Naive thymus-derived CD8-positive, alpha-beta T cell (primary cell): Measurements from ENCODE around the gene HMGCL. TPM values are rescaled to one million over a fixed set of nuclear protein-coding genes. Genes with fewer than 3 reads are reported as not detected.
"Not testable (repeated sequence)": the region's sequence is repeated elsewhere in the genome, so short reads cannot be mapped to it uniquely, and the experiment has no call there.

Experiments used
- ATAC-seq, 2 donors: fragments of 150-1000 bp; cut with Tn5 transposase in 1 of 2; sonication (Bioruptor Pico), chemical (Tn5 transposase) in 1 of 2; 1 replicate in 1 of 2; 2 replicates in 1 of 2; pipeline ENCODE4 v1.10.0; 2021; ENCODE audit warnings: mild to moderate bottlenecking in 2 of 2, moderate library complexity in 2 of 2
- POLR2A ChIA-PET: fragments of 350-600 bp; sonication (Branson Sonifier 250); formaldehyde crosslinking; loops from one replicate; lab custom pipeline; 2021; ENCODE audit warnings: antibody characterized with exemption; lab: Charles Lee
- DNase-seq, 10 donors: peaks; one replicate each; pipeline versions ENCODE4 v3.0.0 to v3.0.0-alpha.2; 2020 to 2022
- H3K27ac Mint-ChIP-seq, 10 donors: one replicate each; pipeline ENCODE4 v1.8.0; 2020 to 2022; ENCODE audit warnings: mild to moderate bottlenecking in 10 of 10, mixed read lengths in 10 of 10, moderate library complexity in 4 of 10, inconsistent platforms in 1 of 10
- H3K27me3 Mint-ChIP-seq, 5 donors: one replicate each; pipeline ENCODE4 v1.8.0; 2021 to 2022; ENCODE audit warnings: mixed read lengths in 5 of 5
- H3K36me3 Mint-ChIP-seq, 3 donors: one replicate each; pipeline ENCODE4 v1.8.0; 2020 to 2022; ENCODE audit warnings: mixed read lengths in 3 of 3, mild to moderate bottlenecking in 2 of 3, inconsistent platforms in 1 of 3
- H3K4me1 Mint-ChIP-seq, 4 donors: one replicate each; pipeline ENCODE4 v1.8.0; 2021 to 2022; ENCODE audit warnings: mixed read lengths in 4 of 4
- H3K4me3 Mint-ChIP-seq, 10 donors: one replicate each; pipeline ENCODE4 v1.8.0; 2020 to 2022; ENCODE audit warnings: mild to moderate bottlenecking in 10 of 10, mixed read lengths in 10 of 10, moderate library complexity in 6 of 10, inconsistent platforms in 1 of 10
- H3K9me3 Mint-ChIP-seq, 9 donors: one replicate each; pipeline ENCODE4 v1.8.0; 2020 to 2022; ENCODE audit warnings: mixed read lengths in 9 of 9, mild to moderate bottlenecking in 3 of 9, inconsistent platforms in 1 of 9, moderate library complexity in 1 of 9
- polyA plus RNA-seq, 3 donors: library from polyadenylated mRNA; unstranded; fragments of 300-500 nt; fragmentation: Illumina TruSeq; gene quantifications; one replicate each; pipeline ENCODE4 v1.2.3, GENCODE V29; 2021
- total RNA-seq, 8 experiments: library from RNA in 2 of 8; stranded (reverse) in 2 of 8; gene quantifications; one replicate each; pipeline ENCODE4 v1.2.3 and lab custom pipeline; 2021 to 2026

The HMGCL gene
- total RNA-seq (10 to 100 TPM; 32.0 to 37.7 TPM), polyA plus RNA-seq (10 to 100 TPM; 25.9 to 37.9 (median 34.3) TPM), total RNA-seq (lab: John Stamatoyannopoulos, UW) (4.4 to 29.7 (median 13.8) reads per million in 6 experiments)

DNA sequence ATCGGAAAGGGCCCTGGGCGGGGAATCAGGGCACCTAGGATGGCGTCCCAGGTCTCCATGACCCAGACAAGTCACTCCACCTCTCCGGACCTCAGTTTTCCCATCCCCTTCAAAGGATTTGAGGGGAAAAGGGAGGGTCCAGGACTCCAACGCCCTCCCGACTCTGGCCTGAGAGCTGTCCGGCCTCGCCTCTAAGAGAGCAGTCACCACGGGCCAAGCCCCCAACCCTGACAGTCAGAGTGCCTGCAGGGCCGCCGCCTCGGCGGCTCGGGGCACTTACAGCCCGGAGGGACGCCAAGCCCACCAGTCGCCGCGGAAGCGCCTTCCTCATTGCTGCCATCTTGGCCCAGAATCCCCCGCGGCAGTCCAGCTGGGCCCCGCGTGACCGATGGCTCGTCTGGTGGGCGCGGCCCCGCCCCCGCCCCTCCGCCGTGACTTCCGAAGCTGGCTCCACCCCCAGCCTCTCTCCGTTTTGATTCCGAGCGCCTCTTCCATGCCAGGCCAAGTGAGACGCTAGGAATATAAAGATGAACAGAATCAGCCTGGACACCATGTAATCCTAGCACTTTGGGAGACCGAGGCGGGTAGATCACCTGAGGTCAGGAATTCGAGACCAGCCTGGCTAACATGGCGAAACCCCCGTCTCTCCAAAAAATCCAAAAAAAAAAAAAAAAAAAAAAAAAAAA is at the start of gene HMGCL:
Gene HMGCL (minus strand): TSS at position 354 of the 686 bp plus-strand sequence. CDS start 14 bp downstream, at position 340.
- Mint-ChIP-seq H3K27ac (peak within 1 kb of the TSS; percentile 93 to 98 (median 96)), H3K4me1 (peaks cover 19 to 29% (median 25%) of the 10 kb centered on the region in 4 donors), H3K9me3 (no peaks in the 10 kb centered on the region), H3K4me3 (peak within 1 kb of the TSS; percentile 90 to 97 (median 94)), H3K27me3 (no peaks in the 10 kb centered on the region), H3K36me3 (peaks cover 0 to 4% (median 3%) of the 10 kb centered on the region in 3 donors)
- POLR2A ChIA-PET: interaction anchor here (0.6 to 3.7 kb wide), 24 partner anchors 8 to 1605 kb away, joined by 3 to 29 read pairs (median 4); partner anchors contain the start of genes ELOA, FUCA1, GALE and LYPLA2
- ATAC-seq (peak; percentile 97), DNase-seq (peak; percentile 81 to 93 (median 85))

DNA sequence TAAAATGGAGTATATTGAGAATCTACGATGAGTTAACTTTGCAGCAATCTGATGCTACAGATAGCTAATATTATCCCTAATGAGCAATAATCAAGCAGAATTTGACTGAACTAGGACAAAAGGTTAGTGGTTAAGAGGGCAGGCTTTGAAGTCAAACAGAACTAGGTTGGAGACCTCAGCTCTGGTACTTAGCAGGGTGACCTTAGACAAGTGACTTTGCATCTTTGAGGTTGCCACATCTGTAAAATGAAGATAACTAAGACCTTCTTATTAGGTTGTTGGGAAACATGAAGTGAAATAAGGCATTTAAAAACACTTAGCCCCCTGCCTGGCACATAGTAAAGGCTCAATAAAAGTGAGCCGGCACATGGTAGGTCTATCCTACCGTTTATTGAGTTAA is 47.2 kb upstream of the HMGCL start:
- Mint-ChIP-seq H3K27me3 (peaks cover 0 to 1% (median 0%) of the 10 kb centered on the region in 5 donors), H3K36me3 (peaks cover 0 to 5% (median 3%) of the 10 kb centered on the region in 3 donors), H3K4me3 (no peak overlapping the region), H3K9me3 (peaks cover 0 to 7% (median 3%) of the 10 kb centered on the region in 9 donors), H3K4me1 (peaks cover 10 to 18% (median 13%) of the 10 kb centered on the region in 4 donors), H3K27ac (no peak overlapping the region)
- DNase-seq: no peak
- ATAC-seq: no peak
- POLR2A ChIA-PET: interaction anchor here (1.0 kb wide), 1 partner anchor 47 kb away, joined by 3 read pairs; the partner anchor contains the start of gene HMGCL

DNA sequence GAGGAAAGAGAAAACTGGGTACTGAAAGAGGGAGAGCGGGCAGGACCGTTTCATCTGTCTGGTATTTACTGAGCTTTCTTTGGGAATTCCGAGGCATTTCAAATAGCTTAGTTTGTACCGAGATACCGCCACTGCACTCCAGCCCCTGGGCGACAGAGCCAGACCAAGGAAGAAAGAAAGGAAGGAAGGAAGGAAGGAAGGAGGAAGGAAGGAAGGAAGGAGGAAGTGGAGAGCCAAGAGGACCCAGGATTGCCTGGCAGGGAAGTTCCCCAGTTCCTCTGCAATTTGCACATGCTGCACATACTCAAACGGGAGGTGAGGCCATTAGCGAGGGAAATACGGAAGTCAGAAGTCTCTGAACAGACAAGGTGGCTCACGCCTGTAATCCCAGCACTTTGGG is 43.8 kb upstream of the HMGCL start:
- no peak for DNase-seq
- Mint-ChIP-seq H3K4me1 (peaks cover 13 to 40% (median 31%) of the 10 kb centered on the region in 4 donors), H3K27me3 (peaks cover 0 to under 1% (median 0%) of the 10 kb centered on the region in 5 donors), H3K36me3 (peaks cover 0 to 14% (median 3%) of the 10 kb centered on the region in 3 donors), H3K4me3 (peak overlapping the region; percentile 79 to 93 (median 86)), H3K9me3 (no peaks in the 10 kb centered on the region), H3K27ac (peak overlapping the region in 8 of 10 donors; percentile 85 to 97 (median 94))
- POLR2A ChIA-PET: interaction anchor here (0.9 to 1.8 kb wide), 4 partner anchors 44 to 126 kb away, joined by 3 to 10 read pairs (median 4); partner anchors contain the start of genes CNR2, ELOA and HMGCL
- no peak for ATAC-seq

DNA sequence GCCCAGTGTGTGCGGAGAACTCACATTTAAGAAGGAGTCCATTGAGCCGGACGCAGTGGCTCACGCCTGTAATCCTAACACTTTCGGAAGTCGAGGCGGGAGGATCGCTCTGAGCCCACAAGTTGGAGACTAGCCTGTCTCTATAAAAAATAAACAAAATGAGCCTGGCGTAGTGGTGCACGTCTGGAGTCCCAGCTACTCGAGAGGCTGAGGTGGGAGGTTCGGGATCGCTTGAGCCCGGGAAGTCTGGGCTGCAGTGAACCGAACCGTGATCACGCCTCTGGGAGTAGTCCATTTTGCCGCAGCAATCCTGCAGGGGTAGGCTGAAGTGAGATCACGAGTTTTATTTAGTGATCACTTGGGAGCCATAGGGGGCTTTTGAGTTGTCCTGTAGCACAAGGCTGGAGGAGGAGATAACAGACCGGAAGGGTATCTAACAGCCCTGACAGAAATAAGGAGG is 43.4 kb upstream of the HMGCL start:
- DNase-seq: no peak
- ATAC-seq: peak; percentile 14 to 21
- POLR2A ChIA-PET: interaction anchor here (0.6 to 1.8 kb wide), 4 partner anchors 43 to 125 kb away, joined by 3 to 10 read pairs (median 3); partner anchors contain the start of genes CNR2, ELOA and HMGCL

DNA sequence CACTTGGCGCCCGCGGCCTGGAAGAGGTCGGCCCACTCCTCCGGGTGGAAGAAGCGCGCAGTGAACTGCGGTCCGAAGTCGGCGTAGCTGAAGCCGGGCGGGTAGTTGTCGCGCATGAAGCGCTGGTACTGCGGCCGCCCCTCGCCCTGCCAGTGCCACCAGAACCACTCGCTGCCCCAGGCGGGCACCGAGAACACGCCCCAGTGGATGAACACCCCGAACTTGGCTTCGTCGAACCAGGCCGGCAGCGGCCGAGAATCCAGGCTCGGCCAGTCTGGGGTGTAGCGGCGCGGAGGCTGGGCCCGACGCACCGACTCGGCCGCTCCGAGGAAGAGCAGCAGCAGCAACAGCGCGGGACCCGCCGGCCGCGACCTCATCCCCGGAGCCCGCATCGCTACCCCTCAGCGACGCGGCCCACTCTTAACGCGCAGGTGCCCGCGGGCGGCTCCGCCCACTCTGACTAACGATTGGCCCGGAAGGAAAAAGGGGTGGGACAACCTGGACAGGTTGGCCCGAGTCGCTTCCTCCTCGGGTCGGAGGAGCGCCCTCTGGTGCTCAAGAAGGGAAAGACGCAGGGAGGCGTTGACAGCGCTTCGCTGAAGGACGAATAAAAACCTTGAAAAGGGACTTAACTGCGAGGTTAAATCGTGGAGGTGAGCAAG is 42.8 kb upstream of the HMGCL start, which contains the start of gene FUCA1:
Gene FUCA1 (minus strand): TSS at position 396 of the 662 bp plus-strand sequence. CDS start 4 bp downstream, at position 392.
- POLR2A ChIA-PET: interaction anchor here (0.6 to 1.8 kb wide), 5 partner anchors 43 to 90 kb away, joined by 3 to 10 read pairs (median 3); partner anchors contain the start of genes CNR2, HMGCL and PITHD1
- H3K27me3 Mint-ChIP-seq: no peaks in the 10 kb centered on the region

More for the DNA sequence above, 43.4 kb upstream of the HMGCL start:
- H3K4me3 Mint-ChIP-seq: peak overlapping the region; percentile 79 to 93 (median 86)
- peak overlapping the region; percentile 85 to 97 (median 92) for H3K27ac Mint-ChIP-seq
- peaks cover 0 to 16% (median 3%) of the 10 kb centered on the region in 3 donors for H3K36me3 Mint-ChIP-seq
- no peaks in the 10 kb centered on the region for H3K27me3 Mint-ChIP-seq
- H3K9me3 Mint-ChIP-seq: no peaks in the 10 kb centered on the region
- peaks cover 13 to 40% (median 31%) of the 10 kb centered on the region in 4 donors for H3K4me1 Mint-ChIP-seq

DNA sequence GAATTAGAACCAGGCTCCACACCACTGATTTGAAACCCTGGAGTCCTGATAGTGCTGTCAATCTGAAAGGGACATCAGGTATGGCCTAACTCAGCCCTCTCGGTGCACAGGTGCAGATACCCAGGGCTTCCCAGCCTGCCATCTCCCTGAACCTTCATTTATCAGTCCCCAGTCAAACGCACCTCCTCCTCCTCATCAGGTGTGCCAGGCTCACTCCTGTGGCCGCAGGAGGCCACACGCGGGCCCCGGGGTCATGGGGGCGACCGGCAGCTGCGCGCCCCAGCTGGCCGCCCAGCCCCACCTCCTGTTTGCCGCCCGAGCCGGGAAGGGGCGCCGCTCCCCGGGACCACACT is 42.3 kb upstream of the HMGCL start:
- Mint-ChIP-seq H3K9me3 (no peaks in the 10 kb centered on the region), H3K27ac (peak overlapping the region in 9 of 10 donors; percentile 13 to 97 (median 88)), H3K36me3 (peaks cover 0 to 26% (median 7%) of the 10 kb centered on the region in 3 donors), H3K4me3 (peak overlapping the region; percentile 79 to 93 (median 86)), H3K4me1 (peaks cover 13 to 40% (median 31%) of the 10 kb centered on the region in 4 donors), H3K27me3 (no peaks in the 10 kb centered on the region)
- DNase-seq (no peak), ATAC-seq (no peak)
- POLR2A ChIA-PET: interaction anchor here (0.9 to 1.8 kb wide), 3 partner anchors 42 to 89 kb away, joined by 3 to 10 read pairs (median 4); partner anchors contain the start of genes HMGCL and PITHD1

More for the DNA sequence above, 42.8 kb upstream of the HMGCL start, which contains the start of gene FUCA1:
- Mint-ChIP-seq H3K4me1 (peaks cover 13 to 40% (median 31%) of the 10 kb centered on the region in 4 donors), H3K9me3 (no peaks in the 10 kb centered on the region), H3K4me3 (peak within 1 kb of the TSS; percentile 79 to 93 (median 86)), H3K36me3 (peaks cover 0 to 21% (median 4%) of the 10 kb centered on the region in 3 donors), H3K27ac (peak within 1 kb of the TSS; percentile 85 to 97 (median 92))
- ATAC-seq (peak; percentile 98 to 99), DNase-seq (peak; percentile 93 to 97 (median 96))

DNA sequence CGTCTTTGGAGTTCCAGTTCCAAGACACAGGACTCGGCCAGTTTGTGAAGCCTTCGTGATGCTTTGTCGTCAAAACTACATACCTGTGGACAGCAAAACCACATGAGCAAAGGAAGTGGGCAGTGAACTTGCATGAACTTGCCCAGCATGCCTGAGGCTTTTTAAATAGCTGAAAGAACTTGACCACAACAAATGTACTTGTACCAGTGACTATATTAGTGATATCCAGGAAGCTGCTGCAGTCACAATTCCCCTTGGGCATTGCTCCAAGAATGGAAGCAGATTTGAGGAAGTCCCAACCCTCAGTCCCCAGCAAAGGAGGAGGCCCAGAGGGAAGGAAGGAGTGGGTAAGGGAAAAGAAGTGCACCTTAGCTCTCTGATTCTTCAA is 40.3 kb upstream of the HMGCL start:
- DNase-seq (no peak), ATAC-seq (no peak)
- peak overlapping the region in 3 of 10 donors; percentile 5 to 45 (median 22) for H3K4me3 Mint-ChIP-seq

DNA sequence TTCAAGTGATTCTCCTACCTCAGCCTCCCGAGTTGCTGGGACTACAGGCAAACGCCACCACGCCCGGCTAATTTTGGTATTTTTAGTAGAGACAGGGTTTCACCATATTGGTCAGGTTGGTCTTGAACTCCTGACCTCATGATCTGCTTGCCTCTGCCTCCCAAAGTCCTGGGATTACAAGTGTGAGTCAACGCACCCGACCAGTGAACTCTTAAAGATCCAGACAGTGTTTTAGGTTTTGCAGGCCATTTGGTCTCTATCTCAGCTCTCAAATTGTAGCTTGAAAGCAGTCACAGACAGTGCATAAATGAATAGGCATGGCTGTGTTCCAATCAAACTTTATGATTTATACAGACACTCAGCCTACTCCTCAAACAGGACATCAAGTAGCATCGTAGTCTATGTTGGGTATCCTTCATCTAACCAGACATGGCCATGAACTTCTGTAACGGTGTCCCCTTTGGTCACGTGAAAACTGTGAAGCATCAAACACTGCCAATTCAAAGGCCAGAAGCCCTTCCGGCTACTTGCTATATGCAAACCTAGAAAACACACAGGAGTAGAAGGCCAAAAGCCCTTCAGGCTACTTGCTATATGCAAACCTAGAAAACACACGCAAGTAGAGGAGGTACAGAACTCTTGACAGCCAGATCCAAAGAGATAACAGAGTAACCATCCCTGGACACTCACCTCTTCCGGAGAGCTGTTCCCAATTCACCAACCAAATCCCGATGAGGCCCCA is 39.7 kb upstream of the HMGCL start:
- H3K27ac Mint-ChIP-seq: peak overlapping the region in 1 of 10 donors; percentile 15
- peaks cover 13 to 40% (median 30%) of the 10 kb centered on the region in 4 donors for H3K4me1 Mint-ChIP-seq
- DNase-seq: no peak
- H3K27me3 Mint-ChIP-seq: no peaks in the 10 kb centered on the region
- ATAC-seq: no peak
- no peak overlapping the region for H3K4me3 Mint-ChIP-seq
- POLR2A ChIA-PET: interaction anchor here (0.5 to 1.4 kb wide), 3 partner anchors 39 to 42 kb away, joined by 3 to 4 read pairs (median 3); partner anchors contain the start of gene HMGCL
- H3K9me3 Mint-ChIP-seq: no peaks in the 10 kb centered on the region
- H3K36me3 Mint-ChIP-seq: peaks cover 0 to 44% (median 9%) of the 10 kb centered on the region in 3 donors

More for the DNA sequence above, 40.3 kb upstream of the HMGCL start:
- Mint-ChIP-seq H3K36me3 (peaks cover 0 to 40% (median 9%) of the 10 kb centered on the region in 3 donors), H3K4me1 (peaks cover 13 to 40% (median 31%) of the 10 kb centered on the region in 4 donors), H3K27me3 (no peaks in the 10 kb centered on the region), H3K27ac (no peak overlapping the region), H3K9me3 (no peaks in the 10 kb centered on the region)
- POLR2A ChIA-PET: interaction anchor here (0.5 to 1.4 kb wide), 3 partner anchors 40 to 42 kb away, joined by 3 to 4 read pairs (median 3); partner anchors contain the start of gene HMGCL

DNA sequence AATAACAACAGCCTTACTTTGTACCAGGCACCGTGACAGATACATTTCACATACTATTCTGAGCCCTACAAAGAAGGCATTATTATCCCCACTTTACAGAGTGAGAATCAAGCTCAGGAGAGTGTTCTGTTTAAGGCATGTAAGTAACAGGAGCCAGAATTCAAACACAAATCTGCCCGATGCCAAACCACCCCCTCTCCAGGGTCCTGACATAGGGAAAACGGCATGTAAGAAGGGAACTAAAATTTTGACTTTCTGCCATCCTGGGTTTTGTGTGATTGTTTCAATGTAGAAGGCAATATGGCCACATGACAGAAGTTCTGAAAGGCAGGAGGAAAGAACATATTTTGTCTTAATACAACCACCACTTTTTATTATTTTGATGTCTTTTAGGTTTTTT is 37.4 kb upstream of the HMGCL start:
- peaks cover 5 to 30% (median 16%) of the 10 kb centered on the region in 4 donors for H3K4me1 Mint-ChIP-seq
- no peaks in the 10 kb centered on the region for H3K27me3 Mint-ChIP-seq
- peaks cover 0 to 66% (median 13%) of the 10 kb centered on the region in 3 donors for H3K36me3 Mint-ChIP-seq
- H3K4me3 Mint-ChIP-seq: no peak overlapping the region
- ATAC-seq (no peak), DNase-seq (no peak)
- H3K9me3 Mint-ChIP-seq: no peaks in the 10 kb centered on the region
- H3K27ac Mint-ChIP-seq: no peak overlapping the region
- POLR2A ChIA-PET: no interaction called here

DNA sequence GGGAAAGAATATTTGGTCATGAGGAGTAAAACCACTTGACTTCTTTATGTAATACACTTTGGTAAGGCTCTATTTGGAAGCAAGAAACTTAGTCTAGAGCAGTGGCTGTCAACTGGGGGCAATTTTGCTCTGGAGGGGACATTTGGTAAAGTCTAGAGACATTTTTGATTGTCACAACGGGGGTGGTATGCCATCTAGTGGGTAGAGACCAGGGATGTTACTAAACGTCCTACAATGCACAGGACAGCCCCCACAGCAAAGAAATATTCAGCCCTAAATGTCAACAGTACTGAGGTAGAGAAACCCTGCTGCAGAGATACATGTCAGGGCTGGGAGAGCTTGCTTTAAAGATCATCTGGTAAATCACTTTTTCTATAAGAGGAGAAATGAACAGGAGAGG is 29.3 kb upstream of the HMGCL start:
- DNase-seq (peak in 2 of 10 donors; percentile 10 to 11), ATAC-seq (no peak)
- Mint-ChIP-seq H3K27ac (peak overlapping the region in 1 of 10 donors; percentile 31), H3K36me3 (peaks cover 6 to 79% (median 14%) of the 10 kb centered on the region in 3 donors), H3K4me3 (peak overlapping the region in 1 of 10 donors; percentile 51), H3K4me1 (peaks cover 0 to 6% (median 2%) of the 10 kb centered on the region in 4 donors), H3K27me3 (no peaks in the 10 kb centered on the region), H3K9me3 (no peaks in the 10 kb centered on the region)
- POLR2A ChIA-PET: no interaction called here

DNA sequence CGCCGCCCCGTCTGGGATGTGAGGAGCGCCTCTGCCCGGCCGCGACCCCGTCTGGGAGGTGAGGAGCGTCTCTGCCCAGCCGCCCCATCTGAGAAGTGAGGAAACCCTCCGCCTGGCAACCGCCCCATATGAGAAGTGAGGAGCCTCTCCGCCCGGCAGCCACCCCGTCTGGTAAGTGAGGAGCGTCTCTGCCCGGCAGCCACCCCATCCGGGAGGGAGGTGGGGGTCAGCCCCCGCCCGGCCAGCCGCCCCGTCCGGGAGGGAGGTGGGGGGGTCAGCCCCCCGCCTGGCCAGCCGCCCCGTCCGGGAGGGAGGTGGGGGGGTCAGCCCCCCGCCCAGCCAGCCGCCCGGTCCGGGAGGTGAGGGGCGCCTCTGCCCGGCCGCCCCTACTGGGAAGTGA is 27.9 kb upstream of the HMGCL start:
- H3K4me3 Mint-ChIP-seq, DNase-seq, H3K27ac Mint-ChIP-seq, ATAC-seq, POLR2A ChIA-PET, H3K4me1 Mint-ChIP-seq, H3K27me3 Mint-ChIP-seq, H3K9me3 Mint-ChIP-seq: not testable (repeated sequence)
- H3K36me3 Mint-ChIP-seq: peaks cover 11 to 77% (median 22%) of the 10 kb centered on the region in 3 donors
